IPS-18a (cell line): ENCODE measurements around the gene PMFBP1.

Source experiments
- H3K27ac ChIP-seq: one replicate; pipeline ENCODE4 v1.5.1; 2013; ENCODE audit warnings: low read length
- H3K27me3 ChIP-seq: one replicate; pipeline ENCODE4 v1.6.1; 2013; ENCODE audit warnings: mild to moderate bottlenecking, low read length; ENCODE audit not compliant: control insufficient read depth, insufficient read depth
- H3K36me3 ChIP-seq: one replicate; pipeline ENCODE4 v1.6.1; 2013; ENCODE audit warnings: low read depth, low read length; ENCODE audit not compliant: control insufficient read depth
- H3K4me1 ChIP-seq: one replicate; pipeline ENCODE4 v1.6.1; 2013; ENCODE audit warnings: low read depth, low read length; ENCODE audit not compliant: control insufficient read depth
- H3K4me3 ChIP-seq: one replicate; pipeline ENCODE4 v1.5.1; 2013; ENCODE audit warnings: low read length
- H3K9ac ChIP-seq: one replicate; pipeline ENCODE4 v1.6.1; 2013; ENCODE audit warnings: mild to moderate bottlenecking, low read length, moderate library complexity
- H3K9me3 ChIP-seq: one replicate; pipeline ENCODE4 v1.6.1; 2013; ENCODE audit warnings: low read depth, low read length; ENCODE audit not compliant: control insufficient read depth

Gene PMFBP1, protein sequence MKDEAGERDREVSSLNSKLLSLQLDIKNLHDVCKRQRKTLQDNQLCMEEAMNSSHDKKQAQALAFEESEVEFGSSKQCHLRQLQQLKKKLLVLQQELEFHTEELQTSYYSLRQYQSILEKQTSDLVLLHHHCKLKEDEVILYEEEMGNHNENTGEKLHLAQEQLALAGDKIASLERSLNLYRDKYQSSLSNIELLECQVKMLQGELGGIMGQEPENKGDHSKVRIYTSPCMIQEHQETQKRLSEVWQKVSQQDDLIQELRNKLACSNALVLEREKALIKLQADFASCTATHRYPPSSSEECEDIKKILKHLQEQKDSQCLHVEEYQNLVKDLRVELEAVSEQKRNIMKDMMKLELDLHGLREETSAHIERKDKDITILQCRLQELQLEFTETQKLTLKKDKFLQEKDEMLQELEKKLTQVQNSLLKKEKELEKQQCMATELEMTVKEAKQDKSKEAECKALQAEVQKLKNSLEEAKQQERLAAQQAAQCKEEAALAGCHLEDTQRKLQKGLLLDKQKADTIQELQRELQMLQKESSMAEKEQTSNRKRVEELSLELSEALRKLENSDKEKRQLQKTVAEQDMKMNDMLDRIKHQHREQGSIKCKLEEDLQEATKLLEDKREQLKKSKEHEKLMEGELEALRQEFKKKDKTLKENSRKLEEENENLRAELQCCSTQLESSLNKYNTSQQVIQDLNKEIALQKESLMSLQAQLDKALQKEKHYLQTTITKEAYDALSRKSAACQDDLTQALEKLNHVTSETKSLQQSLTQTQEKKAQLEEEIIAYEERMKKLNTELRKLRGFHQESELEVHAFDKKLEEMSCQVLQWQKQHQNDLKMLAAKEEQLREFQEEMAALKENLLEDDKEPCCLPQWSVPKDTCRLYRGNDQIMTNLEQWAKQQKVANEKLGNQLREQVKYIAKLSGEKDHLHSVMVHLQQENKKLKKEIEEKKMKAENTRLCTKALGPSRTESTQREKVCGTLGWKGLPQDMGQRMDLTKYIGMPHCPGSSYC

DNA sequence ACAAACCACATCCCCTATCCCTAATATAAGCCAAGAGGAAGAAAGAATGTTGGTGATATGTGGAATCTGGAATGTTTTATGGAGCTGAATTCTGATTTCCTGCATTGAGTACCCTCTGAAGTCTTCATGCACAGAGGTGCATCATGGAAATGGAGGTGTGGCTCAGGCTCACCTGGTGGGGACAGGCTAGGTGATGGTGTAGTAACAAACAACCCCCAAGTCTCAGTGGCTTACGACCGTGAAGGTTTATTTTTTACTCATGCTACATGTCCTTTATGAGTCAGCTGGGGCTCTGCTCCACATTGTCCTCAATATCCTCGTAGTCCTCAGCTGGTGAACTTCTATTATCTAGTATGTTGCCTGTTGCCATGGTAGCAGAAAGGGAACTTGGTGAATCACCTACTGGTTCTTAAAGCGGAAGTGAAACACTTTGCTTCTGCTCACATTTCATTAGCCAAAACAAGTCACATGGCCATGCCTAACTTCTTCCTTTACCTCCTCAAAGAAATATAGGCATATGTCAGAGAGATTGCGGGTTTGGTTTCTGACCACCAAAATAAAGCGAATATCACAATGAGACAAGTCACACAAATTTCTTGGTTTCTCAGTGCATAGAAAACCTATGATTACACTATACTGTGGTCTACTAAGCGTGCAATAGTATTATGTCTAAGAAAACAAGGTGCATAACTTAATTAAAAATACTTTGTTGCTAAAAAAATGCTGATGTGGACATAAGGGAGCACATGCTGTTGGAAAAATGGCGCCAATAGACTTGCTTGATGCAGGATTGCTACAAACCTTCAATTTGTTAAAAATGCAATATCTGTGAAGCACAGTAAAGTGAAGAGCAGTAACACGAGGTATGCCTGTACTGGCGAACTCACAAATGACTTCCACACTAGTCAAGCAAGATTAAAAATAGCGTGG lies at the start of gene PMFBP1:
Gene PMFBP1, minus strand, starts transcription at position 51 of the 930 bp plus-strand sequence. CDS start 947 bp downstream, outside the sequence.
- H3K4me3 ChIP-seq, result no peak within 1 kb of the TSS
- H3K4me1 ChIP-seq, result peaks cover 3% of the 10 kb centered on the region
- no peaks in the 10 kb centered on the region for H3K27me3 ChIP-seq
- no peaks in the 10 kb centered on the region for H3K9me3 ChIP-seq
- no peak within 1 kb of the TSS for H3K27ac ChIP-seq
- H3K9ac ChIP-seq, result no peak within 1 kb of the TSS
- no peaks in the 10 kb centered on the region for H3K36me3 ChIP-seq

DNA sequence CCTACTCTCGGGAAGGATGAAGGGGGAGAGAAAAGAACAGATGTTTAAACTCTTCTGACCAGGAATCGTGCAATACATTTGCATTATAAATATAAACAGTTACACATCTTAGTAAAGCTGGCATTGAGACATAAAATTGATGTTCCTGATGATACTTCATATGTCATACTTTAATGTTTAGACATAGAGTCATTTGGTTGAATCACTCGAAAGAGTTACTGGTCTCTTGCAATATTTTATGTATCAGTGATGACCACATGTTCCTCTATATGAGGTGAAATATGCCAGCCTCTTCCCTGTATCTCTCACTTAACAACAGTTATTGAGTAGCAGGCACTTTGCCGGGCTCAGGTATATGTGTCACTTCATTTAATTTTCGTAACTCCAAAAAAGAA lies 49.7 kb upstream of the PMFBP1 start:
- Histone ChIP-seq H3K4me3 (no peak overlapping the region), H3K27me3 (no peaks in the 10 kb centered on the region), H3K9me3 (no peaks in the 10 kb centered on the region), H3K27ac (no peak overlapping the region), H3K4me1 (no peaks in the 10 kb centered on the region), H3K36me3 (no peaks in the 10 kb centered on the region), H3K9ac (no peak overlapping the region)

DNA sequence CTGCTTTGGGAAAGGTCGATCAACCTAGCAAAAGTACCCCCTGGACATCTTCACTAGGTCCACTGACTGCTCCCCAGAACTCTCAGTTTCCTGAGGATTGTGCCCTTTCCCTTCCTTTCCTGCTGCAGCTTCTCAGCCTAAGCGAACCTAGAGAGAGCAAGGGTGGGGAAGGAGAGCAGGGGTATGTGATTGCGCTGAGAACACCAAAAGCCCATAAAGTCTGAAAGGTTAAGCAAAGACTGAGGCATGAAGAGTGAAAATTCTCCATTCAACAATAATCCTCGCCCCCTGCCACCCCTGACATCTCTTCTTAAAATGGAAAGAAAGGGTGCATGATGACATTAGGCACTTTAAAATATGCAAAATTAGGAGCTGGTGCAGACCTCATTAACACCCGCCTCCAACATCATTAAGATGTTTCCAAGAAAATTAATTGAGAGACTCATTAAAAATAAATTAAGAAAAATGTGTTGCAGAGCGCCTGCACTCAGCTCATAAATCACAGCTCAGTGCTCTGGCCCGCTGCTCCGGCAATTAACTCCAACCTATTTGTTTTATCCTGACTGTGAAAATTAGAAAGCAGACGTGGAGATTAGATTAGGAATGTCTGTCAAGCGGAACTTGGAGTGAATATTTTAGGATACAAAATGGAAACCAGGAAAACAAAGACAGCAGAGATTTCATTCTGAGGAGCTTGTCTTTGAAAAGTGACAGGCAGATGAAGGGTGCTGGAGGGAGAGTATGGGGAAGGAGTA lies 49.1 kb upstream of the PMFBP1 start:
- no peak overlapping the region for H3K9ac ChIP-seq
- no peaks in the 10 kb centered on the region for H3K4me1 ChIP-seq
- no peaks in the 10 kb centered on the region for H3K27me3 ChIP-seq
- H3K27ac ChIP-seq, result no peak overlapping the region
- H3K9me3 ChIP-seq, result no peaks in the 10 kb centered on the region
- H3K4me3 ChIP-seq, result no peak overlapping the region
- no peaks in the 10 kb centered on the region for H3K36me3 ChIP-seq

GRCh38 chr16:72219282-72219681 lies 47.3 kb upstream of the PMFBP1 start:
- Histone ChIP-seq H3K27me3 (no peaks in the 10 kb centered on the region), H3K9me3 (no peaks in the 10 kb centered on the region), H3K9ac (no peak overlapping the region), H3K36me3 (no peaks in the 10 kb centered on the region), H3K4me1 (no peaks in the 10 kb centered on the region), H3K4me3 (no peak overlapping the region), H3K27ac (no peak overlapping the region)

DNA sequence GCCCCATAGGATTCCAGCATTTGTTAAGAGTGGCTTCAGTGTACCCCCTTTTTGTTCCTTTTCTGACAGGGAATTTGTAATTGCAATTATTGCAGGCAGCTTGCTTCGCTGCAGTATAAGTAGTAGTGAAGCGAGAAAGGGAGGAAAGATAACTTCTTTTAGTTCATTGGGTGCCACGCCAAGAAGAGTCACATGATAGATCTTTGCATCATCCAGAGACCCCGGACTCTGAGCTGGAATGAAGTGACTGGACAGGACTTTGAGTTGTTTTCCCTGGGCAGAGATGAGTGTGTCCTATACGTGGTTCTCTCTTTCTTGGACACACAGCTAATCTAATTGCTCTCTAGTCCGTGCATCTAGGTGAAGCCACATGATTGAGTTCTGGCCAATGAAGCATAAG lies 44.8 kb upstream of the PMFBP1 start:
- H3K9ac ChIP-seq, result no peak overlapping the region
- no peak overlapping the region for H3K4me3 ChIP-seq
- no peaks in the 10 kb centered on the region for H3K4me1 ChIP-seq
- H3K27ac ChIP-seq, result no peak overlapping the region
- no peaks in the 10 kb centered on the region for H3K36me3 ChIP-seq
- no peaks in the 10 kb centered on the region for H3K27me3 ChIP-seq
- no peaks in the 10 kb centered on the region for H3K9me3 ChIP-seq

DNA sequence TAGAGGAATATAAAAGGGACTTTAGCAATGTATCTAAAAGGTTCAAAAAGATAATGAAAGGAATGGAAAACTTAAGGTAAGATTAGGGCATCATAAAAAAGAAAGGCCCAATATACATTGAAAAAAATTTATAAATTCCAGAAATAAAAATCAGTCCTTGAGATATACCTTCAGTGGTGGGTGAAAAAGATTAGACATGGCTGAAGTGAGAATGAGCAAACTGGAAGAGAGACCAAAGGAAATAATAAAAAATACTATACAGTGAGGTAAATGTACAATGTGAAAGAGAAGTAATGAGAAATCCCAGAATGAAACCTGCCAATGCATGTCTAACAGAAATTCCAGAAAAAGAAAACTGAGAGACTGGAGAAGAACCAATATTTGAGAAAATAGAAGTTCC lies 42.9 kb upstream of the PMFBP1 start:
- no peaks in the 10 kb centered on the region for H3K36me3 ChIP-seq
- no peaks in the 10 kb centered on the region for H3K27me3 ChIP-seq
- no peaks in the 10 kb centered on the region for H3K9me3 ChIP-seq
- H3K27ac ChIP-seq, result no peak overlapping the region
- H3K9ac ChIP-seq, result no peak overlapping the region
- no peaks in the 10 kb centered on the region for H3K4me1 ChIP-seq
- no peak overlapping the region for H3K4me3 ChIP-seq

GRCh38 chr16:72211110-72211509 lies 39.2 kb upstream of the PMFBP1 start:
- Histone ChIP-seq H3K36me3 (no peaks in the 10 kb centered on the region), H3K4me3 (no peak overlapping the region), H3K9me3 (no peaks in the 10 kb centered on the region), H3K27ac (no peak overlapping the region), H3K4me1 (no peaks in the 10 kb centered on the region), H3K27me3 (no peaks in the 10 kb centered on the region), H3K9ac (no peak overlapping the region)

DNA sequence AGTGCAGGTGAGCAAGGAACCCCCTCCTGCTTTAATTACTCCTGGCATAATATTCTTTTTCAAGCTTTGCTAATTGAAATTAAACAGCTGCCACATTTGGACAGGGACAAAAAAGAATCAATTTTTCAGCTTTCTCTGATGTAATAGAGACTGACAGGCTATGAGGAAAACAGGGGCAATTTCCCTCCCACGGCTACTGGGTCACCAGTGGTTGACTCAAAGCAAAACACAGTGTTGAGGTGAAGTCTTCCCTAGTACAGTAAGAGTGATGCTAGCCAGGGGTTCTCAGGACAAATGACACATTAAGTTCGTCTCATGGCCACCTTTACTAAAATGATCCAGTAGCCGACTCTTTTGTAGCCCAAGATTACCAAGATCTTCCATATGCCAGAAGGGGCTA lies 38.6 kb upstream of the PMFBP1 start:
- no peak overlapping the region for H3K27ac ChIP-seq
- H3K27me3 ChIP-seq, result no peaks in the 10 kb centered on the region
- no peak overlapping the region for H3K9ac ChIP-seq
- H3K36me3 ChIP-seq, result no peaks in the 10 kb centered on the region
- H3K4me1 ChIP-seq, result no peaks in the 10 kb centered on the region
- no peaks in the 10 kb centered on the region for H3K9me3 ChIP-seq
- no peak overlapping the region for H3K4me3 ChIP-seq

DNA sequence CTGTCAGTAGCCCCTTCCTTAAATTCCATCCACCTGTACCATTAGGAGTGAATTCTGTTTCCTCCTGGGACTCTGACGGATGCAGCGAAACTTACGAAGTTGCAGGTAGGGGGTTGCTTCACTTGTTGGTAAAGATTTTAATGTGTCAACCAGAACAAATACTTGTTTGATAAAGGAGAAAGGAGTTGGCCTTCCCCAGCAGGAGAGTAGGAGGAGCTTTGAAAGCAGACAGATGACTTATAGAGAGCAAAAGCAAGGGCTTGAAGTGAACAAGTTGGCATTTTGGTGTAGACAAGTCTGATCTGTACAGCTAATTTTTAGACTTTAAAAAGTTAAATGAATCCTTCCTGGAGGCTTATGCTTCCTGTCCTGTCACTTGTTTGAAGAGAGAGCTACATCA lies 38.1 kb upstream of the PMFBP1 start:
- H3K9ac ChIP-seq, result no peak overlapping the region
- no peak overlapping the region for H3K27ac ChIP-seq
- no peak overlapping the region for H3K4me3 ChIP-seq
- H3K4me1 ChIP-seq, result no peaks in the 10 kb centered on the region
- no peaks in the 10 kb centered on the region for H3K27me3 ChIP-seq
- H3K36me3 ChIP-seq, result no peaks in the 10 kb centered on the region
- H3K9me3 ChIP-seq, result no peaks in the 10 kb centered on the region

GRCh38 chr16:72206299-72206698 lies 34.3 kb upstream of the PMFBP1 start:
- Histone ChIP-seq H3K27ac (no peak overlapping the region), H3K4me1 (no peaks in the 10 kb centered on the region), H3K36me3 (no peaks in the 10 kb centered on the region), H3K4me3 (no peak overlapping the region), H3K9ac (no peak overlapping the region), H3K27me3 (no peaks in the 10 kb centered on the region), H3K9me3 (no peaks in the 10 kb centered on the region)
